Measurements from ENCODE around the gene FCHSD1. TPM values are rescaled to one million over a fixed set of nuclear protein-coding genes. Genes with fewer than 3 reads are reported as not detected.

The FCHSD1 gene
- total and polyA plus RNA-seq, 2 donors (not counting 1 experiment from before 2014, with no cell fraction given), result 123 to 193 TPM

DNA sequence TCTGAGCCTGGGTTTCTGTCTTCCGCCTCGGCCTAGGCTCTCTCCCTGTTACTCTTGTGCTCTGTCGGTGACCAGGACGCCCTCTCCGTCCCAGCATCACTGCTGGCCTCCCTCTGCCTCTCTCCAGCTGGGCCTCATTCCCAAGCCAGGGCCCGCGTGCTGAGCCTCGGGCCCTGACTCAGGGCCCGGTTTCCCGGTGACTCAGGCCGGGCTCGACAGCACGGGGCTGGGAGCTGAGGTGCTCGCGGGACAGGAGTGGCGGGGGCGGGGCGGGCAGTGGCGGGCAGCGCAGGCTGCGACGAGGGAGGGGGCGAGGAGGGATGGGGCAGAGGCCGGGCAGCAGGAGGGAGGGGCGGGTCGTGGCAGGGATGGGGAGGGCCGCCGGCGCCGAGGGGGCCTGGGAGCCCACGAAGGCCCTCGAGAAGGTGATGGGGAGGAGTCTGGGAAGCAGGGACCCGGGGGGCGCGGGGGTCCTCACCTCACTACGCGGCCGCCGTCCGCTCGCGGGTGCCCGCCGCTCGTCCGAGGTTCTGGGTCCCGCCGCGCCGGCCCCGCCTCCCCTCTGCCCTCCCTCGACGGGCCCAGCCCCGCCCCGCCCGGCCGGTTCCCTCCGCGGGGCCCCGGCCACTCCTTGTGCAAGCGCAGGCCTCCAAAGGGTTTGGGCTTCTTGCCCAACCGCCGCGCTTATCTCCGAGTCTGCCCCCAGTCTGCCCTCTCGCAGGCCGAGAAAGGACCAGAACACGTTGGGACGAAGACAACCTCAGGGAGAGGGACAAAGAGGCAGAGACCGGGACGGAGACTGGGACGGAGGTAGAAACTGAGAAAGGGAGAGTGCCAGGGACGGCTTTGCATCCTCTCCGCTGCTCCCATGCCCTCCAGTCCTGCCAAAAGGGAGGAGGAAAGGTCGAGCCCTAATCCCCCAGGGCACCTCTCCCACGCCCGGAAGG, 30.8 kb upstream of the FCHSD1 start, which contains the start of gene ARAP3:
ARAP3 (minus strand) TSS at position 536 of the 947 bp plus-strand sequence. CDS start 1,744 bp downstream, outside the sequence.
- TF ChIP-seq, protein P1, sequence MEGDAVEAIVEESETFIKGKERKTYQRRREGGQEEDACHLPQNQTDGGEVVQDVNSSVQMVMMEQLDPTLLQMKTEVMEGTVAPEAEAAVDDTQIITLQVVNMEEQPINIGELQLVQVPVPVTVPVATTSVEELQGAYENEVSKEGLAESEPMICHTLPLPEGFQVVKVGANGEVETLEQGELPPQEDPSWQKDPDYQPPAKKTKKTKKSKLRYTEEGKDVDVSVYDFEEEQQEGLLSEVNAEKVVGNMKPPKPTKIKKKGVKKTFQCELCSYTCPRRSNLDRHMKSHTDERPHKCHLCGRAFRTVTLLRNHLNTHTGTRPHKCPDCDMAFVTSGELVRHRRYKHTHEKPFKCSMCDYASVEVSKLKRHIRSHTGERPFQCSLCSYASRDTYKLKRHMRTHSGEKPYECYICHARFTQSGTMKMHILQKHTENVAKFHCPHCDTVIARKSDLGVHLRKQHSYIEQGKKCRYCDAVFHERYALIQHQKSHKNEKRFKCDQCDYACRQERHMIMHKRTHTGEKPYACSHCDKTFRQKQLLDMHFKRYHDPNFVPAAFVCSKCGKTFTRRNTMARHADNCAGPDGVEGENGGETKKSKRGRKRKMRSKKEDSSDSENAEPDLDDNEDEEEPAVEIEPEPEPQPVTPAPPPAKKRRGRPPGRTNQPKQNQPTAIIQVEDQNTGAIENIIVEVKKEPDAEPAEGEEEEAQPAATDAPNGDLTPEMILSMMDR (IDR thresholded peaks at IDR 0.05), result no peak
- no peak for TF ChIP-seq EZH2 (IDR thresholded peaks at IDR 0.05; ENCODE audit: borderline replicate concordance, insufficient read depth, low read depth, low read length, poor library complexity, severe bottlenecking)
- Mint-ChIP-seq H3K4me1 (peaks cover 20% of the 10 kb centered on the region), H3K4me3 (peak within 1 kb of the TSS; percentile 89), H3K9me3 (ENCODE audit: insufficient read depth) (no peaks in the 10 kb centered on the region), H3K27me3 (peaks cover 5% of the 10 kb centered on the region), H3K27ac (peak within 1 kb of the TSS; percentile 78)
- Histone ChIP-seq H3K27me3 (replicated peaks in 1 of 4; ENCODE audit: control extremely low read depth in 1 of 4, control insufficient read depth in 3 of 4, insufficient read depth in 4 of 4, low read length in 3 of 4) (peaks cover 0 to 19% (median 0%) of the 10 kb centered on the region in 4 experiments), H3K4me1 (ENCODE audit: control insufficient read depth in 2 of 2, insufficient read depth in 2 of 2, low read length in 2 of 2) (peaks cover 20 to 23% of the 10 kb centered on the region in 2 donors), H2AFZ (ENCODE audit: insufficient read depth, low read depth, low read length, poor library complexity, severe bottlenecking) (peak within 1 kb of the TSS; percentile 91), H4K20me1 (ENCODE audit: control insufficient read depth, insufficient read depth, low read length, poor library complexity, severe bottlenecking) (no peaks in the 10 kb centered on the region), H3K79me2 (ENCODE audit: control insufficient read depth, insufficient read depth, low read length) (no peaks in the 10 kb centered on the region), H3K9me3 (ENCODE audit: control extremely low read depth in 1 of 3, control insufficient read depth in 2 of 3, insufficient read depth in 1 of 3, low read length in 2 of 3) (no peaks in the 10 kb centered on the region), H3K27ac (ENCODE audit: low read length in 2 of 2) (no peak within 1 kb of the TSS), H3K4me3 (ENCODE audit: control extremely low read depth in 1 of 5, extremely low read depth in 1 of 5, insufficient read depth in 1 of 5, low read depth in 2 of 5, low read length in 4 of 5) (peak within 1 kb of the TSS; percentile 41 to 76 (median 58)), H3K9ac (ENCODE audit: low read length) (peak within 1 kb of the TSS; percentile 73), H3K36me3 (replicated peaks in 1 of 2; ENCODE audit: control extremely low read depth in 1 of 2, control insufficient read depth in 1 of 2, extremely low read depth in 1 of 2, insufficient read depth in 2 of 2, low read length in 1 of 2) (no peaks in the 10 kb centered on the region), H3K4me2 (replicated peaks; ENCODE audit: low read depth, low read length, poor library complexity, severe bottlenecking) (peak within 1 kb of the TSS; percentile 97)
- POLR2A ChIA-PET, result interaction anchor here (1.2 to 1.9 kb wide), 2 partner anchors 31 to 197 kb away, joined by 3 to 5 read pairs; partner anchors contain the start of gene FCHSD1
- CTCF ChIA-PET, result interaction anchor here (0.8 to 2.3 kb wide), 7 partner anchors 10 to 279 kb away, joined by 3 to 31 read pairs (median 5); no protein-coding TSS in a partner anchor
- intact Hi-C loops (cut with micrococcal nuclease), result loop anchor here (2.0 kb wide), 1 partner anchor 1089 kb away; the partner anchor contains the start of gene ARHGAP26
- DNase-seq (peak; percentile 54), ATAC-seq (ENCODE audit: low read depth) (peak; percentile 74)
- WGBS (ENCODE audit: insufficient coverage), result 10% methylated on average over 68 of the region's 77 CpGs

Data from B cell (primary cell).